Measurements from ENCODE around the gene HIP1.

DNA sequence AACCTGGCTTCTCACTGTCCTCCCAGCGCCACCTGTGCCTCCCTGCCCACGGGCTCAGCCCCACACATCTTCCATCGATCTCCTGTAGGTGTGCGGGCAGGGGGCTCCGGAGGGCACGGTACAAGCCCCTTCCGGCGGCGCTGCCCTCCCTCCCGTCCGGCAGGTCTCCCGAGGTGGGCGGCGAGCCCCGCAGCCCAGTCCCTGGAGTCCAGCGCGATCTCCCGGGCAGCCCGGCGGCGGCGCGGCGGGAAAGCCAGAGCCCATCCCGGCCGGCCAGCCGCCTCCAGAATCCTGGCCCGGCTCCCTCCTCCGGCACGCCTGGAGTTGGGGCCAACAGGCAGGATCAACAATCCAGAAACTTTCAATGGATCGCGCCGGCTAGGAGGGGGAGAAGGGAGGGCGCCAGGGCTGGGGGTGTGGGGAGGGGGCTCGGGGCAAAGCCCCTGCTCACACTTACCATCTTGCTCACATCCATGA lies 100.1 kb downstream of the HIP1 start:
- TF ChIP-seq CTCF (IDR thresholded peaks at IDR 0.05; ENCODE audit: insufficient read depth, low read length, poor library complexity, severe bottlenecking) (no peak), EZH2phosphoT487 (conservative IDR thresholded peaks at IDR 0.05; ENCODE audit: low read length) (no peak)

All from SU-DHL-6 (cell line).